Mucosa of rectum (tissue), 2 donors: ENCODE results near the gene ANKMY1.

Experiments used
- H3K27ac ChIP-seq, 2 donors: one replicate each; pipeline ENCODE4 v1.7.0; 2013; ENCODE audit warnings: inconsistent platforms in 2 of 2, low read depth in 2 of 2, low read length in 2 of 2
- H3K27me3 ChIP-seq, 2 donors: one replicate each; pipeline ENCODE4 v1.7.0; 2013; ENCODE audit warnings: low read length in 2 of 2; ENCODE audit not compliant: control insufficient read depth in 2 of 2, insufficient read depth in 2 of 2
- H3K36me3 ChIP-seq, 2 donors: one replicate each; pipeline ENCODE4 v1.7.0; 2013; ENCODE audit warnings: low read length in 2 of 2; ENCODE audit not compliant: control insufficient read depth in 2 of 2, insufficient read depth in 2 of 2
- H3K4me1 ChIP-seq, 2 donors: one replicate each; pipeline ENCODE4 v1.7.0; 2013; ENCODE audit warnings: low read length in 2 of 2, mild to moderate bottlenecking in 1 of 2; ENCODE audit not compliant: control insufficient read depth in 2 of 2, insufficient read depth in 2 of 2
- H3K4me3 ChIP-seq, 2 donors: one replicate each; pipeline ENCODE4 v1.7.0; 2013; ENCODE audit warnings: low read length in 2 of 2
- H3K9ac ChIP-seq, 2 donors: one replicate each; pipeline ENCODE4 v1.7.0; 2013; ENCODE audit warnings: low read length in 2 of 2, low read depth in 1 of 2, mild to moderate bottlenecking in 1 of 2
- H3K9me3 ChIP-seq, 2 donors: one replicate each; pipeline ENCODE4 v1.7.0; 2013; ENCODE audit warnings: low read length in 2 of 2; ENCODE audit not compliant: control insufficient read depth in 2 of 2
- donor health status: healthy.
- donor health status: Normal muscosa, but diverticular disease.

ANKMY1 gene

GRCh38 chr2:240594511-240595380 lies 37.0 kb upstream of the ANKMY1 start:
- Histone ChIP-seq H3K4me3 (no peak overlapping the region), H3K27me3 (no peaks in the 10 kb centered on the region), H3K9me3 (no peaks in the 10 kb centered on the region), H3K9ac (no peak overlapping the region), H3K4me1 (no peaks in the 10 kb centered on the region), H3K27ac (no peak overlapping the region), H3K36me3 (peaks cover 25 to 45% of the 10 kb centered on the region in 2 donors)

- H3K36me3 ChIP-seq: peaks cover 25 to 44% of the 10 kb centered on the region in 2 donors
- H3K27me3 ChIP-seq: no peaks in the 10 kb centered on the region
- no peak overlapping the region for H3K4me3 ChIP-seq
- H3K4me1 ChIP-seq: no peaks in the 10 kb centered on the region
- H3K9ac ChIP-seq: no peak overlapping the region
- no peaks in the 10 kb centered on the region for H3K9me3 ChIP-seq
- no peak overlapping the region for H3K27ac ChIP-seq
Measured at GRCh38 chr2:240593703-240594451, 36.1 kb upstream of the ANKMY1 start.

- H3K27me3 ChIP-seq: no peaks in the 10 kb centered on the region
- H3K9ac ChIP-seq: no peak overlapping the region
- peaks cover under 1 to 1% of the 10 kb centered on the region in 2 donors for H3K4me1 ChIP-seq
- no peak overlapping the region for H3K27ac ChIP-seq
- no peaks in the 10 kb centered on the region for H3K9me3 ChIP-seq
- H3K4me3 ChIP-seq: no peak overlapping the region
- H3K36me3 ChIP-seq: peaks cover 21 to 37% of the 10 kb centered on the region in 2 donors
Measured at GRCh38 chr2:240593026-240593702, 35.4 kb upstream of the ANKMY1 start.

- Histone ChIP-seq H3K4me3 (no peak overlapping the region), H3K4me1 (peaks cover 10 to 12% of the 10 kb centered on the region in 2 donors), H3K27ac (no peak overlapping the region), H3K9ac (no peak overlapping the region), H3K36me3 (peaks cover 16 to 30% of the 10 kb centered on the region in 2 donors), H3K9me3 (no peaks in the 10 kb centered on the region), H3K27me3 (no peaks in the 10 kb centered on the region)
Measured at GRCh38 chr2:240591784-240592183, 34.0 kb upstream of the ANKMY1 start.

GRCh38 chr2:240591226-240591625 lies 33.4 kb upstream of the ANKMY1 start:
- Histone ChIP-seq H3K27me3 (no peaks in the 10 kb centered on the region), H3K9ac (no peak overlapping the region), H3K4me1 (peaks cover 10 to 12% of the 10 kb centered on the region in 2 donors), H3K9me3 (no peaks in the 10 kb centered on the region), H3K4me3 (no peak overlapping the region), H3K36me3 (peaks cover 16 to 28% of the 10 kb centered on the region in 2 donors), H3K27ac (no peak overlapping the region)

- Histone ChIP-seq H3K4me1 (peaks cover 11 to 13% of the 10 kb centered on the region in 2 donors), H3K27ac (no peak overlapping the region), H3K4me3 (no peak overlapping the region), H3K9me3 (no peaks in the 10 kb centered on the region), H3K27me3 (no peaks in the 10 kb centered on the region), H3K36me3 (peaks cover 13 to 26% of the 10 kb centered on the region in 2 donors), H3K9ac (no peak overlapping the region)
Measured at GRCh38 chr2:240590681-240591111, 32.9 kb upstream of the ANKMY1 start.

- Histone ChIP-seq H3K4me3 (no peak overlapping the region), H3K36me3 (peaks cover 12 to 26% of the 10 kb centered on the region in 2 donors), H3K9me3 (no peaks in the 10 kb centered on the region), H3K27me3 (no peaks in the 10 kb centered on the region), H3K4me1 (peaks cover 18 to 20% of the 10 kb centered on the region in 2 donors), H3K27ac (no peak overlapping the region), H3K9ac (no peak overlapping the region)
Measured at GRCh38 chr2:240589850-240590525, 32.2 kb upstream of the ANKMY1 start.

- Histone ChIP-seq H3K4me3 (no peak overlapping the region), H3K9me3 (no peaks in the 10 kb centered on the region), H3K27ac (no peak overlapping the region), H3K4me1 (peaks cover 24 to 26% of the 10 kb centered on the region in 2 donors), H3K9ac (no peak overlapping the region), H3K27me3 (no peaks in the 10 kb centered on the region), H3K36me3 (peaks cover 12 to 26% of the 10 kb centered on the region in 2 donors)
Measured at GRCh38 chr2:240589375-240589774, 31.6 kb upstream of the ANKMY1 start.

- H3K27me3 ChIP-seq: no peaks in the 10 kb centered on the region
- H3K9me3 ChIP-seq: no peaks in the 10 kb centered on the region
- no peak overlapping the region for H3K9ac ChIP-seq
- no peak overlapping the region for H3K27ac ChIP-seq
- no peak overlapping the region for H3K4me3 ChIP-seq
- peaks cover 24 to 26% of the 10 kb centered on the region in 2 donors for H3K4me1 ChIP-seq
- H3K36me3 ChIP-seq: peaks cover 9 to 23% of the 10 kb centered on the region in 2 donors
Measured at GRCh38 chr2:240588669-240589068, 30.9 kb upstream of the ANKMY1 start.
